ENCODE measurements around the gene MYH10.

Gene MYH10

GRCh38 chr17:8593276-8593675, 37.2 kb downstream of the MYH10 start:
- TF ChIP-seq, protein P1, sequence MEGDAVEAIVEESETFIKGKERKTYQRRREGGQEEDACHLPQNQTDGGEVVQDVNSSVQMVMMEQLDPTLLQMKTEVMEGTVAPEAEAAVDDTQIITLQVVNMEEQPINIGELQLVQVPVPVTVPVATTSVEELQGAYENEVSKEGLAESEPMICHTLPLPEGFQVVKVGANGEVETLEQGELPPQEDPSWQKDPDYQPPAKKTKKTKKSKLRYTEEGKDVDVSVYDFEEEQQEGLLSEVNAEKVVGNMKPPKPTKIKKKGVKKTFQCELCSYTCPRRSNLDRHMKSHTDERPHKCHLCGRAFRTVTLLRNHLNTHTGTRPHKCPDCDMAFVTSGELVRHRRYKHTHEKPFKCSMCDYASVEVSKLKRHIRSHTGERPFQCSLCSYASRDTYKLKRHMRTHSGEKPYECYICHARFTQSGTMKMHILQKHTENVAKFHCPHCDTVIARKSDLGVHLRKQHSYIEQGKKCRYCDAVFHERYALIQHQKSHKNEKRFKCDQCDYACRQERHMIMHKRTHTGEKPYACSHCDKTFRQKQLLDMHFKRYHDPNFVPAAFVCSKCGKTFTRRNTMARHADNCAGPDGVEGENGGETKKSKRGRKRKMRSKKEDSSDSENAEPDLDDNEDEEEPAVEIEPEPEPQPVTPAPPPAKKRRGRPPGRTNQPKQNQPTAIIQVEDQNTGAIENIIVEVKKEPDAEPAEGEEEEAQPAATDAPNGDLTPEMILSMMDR (IDR thresholded peaks at IDR 0.05; ENCODE audit: low read depth, low read length): no peak
- H3K4me3 ChIP-seq (ENCODE audit: low read depth, low read length): no peak overlapping the region

DNA sequence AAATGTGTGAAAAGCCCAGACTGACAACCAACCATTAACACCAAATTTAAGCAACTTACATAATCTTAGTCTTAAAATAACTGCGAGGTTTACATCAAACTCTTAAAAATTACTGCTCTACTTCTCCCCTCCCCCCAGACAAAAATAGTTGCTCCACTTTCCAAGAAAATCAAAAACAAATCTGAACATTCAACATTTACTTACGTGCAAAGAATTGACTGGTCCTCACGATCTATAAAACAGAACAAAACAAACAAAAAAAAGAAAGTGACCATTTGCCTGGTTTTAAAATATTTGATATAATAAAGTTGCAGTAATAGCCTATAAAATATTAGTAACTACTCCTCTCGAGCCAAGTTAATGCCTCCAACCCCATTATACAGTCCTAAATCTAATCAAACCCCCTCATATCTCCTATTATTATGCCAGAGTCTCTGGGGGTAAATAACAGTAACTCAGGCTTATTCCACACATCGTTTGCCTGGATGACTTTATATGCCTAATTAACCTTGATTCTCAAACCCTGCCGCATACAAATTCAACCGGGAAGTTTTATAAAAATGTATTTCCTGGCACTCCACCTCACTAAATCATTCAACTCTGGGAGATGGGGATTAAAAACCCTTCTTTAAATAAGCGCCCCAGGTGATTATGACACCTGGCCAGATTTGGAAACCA, 41.5 kb downstream of the MYH10 start:
- no peak overlapping the region for H3K4me3 ChIP-seq (ENCODE audit: low read depth, low read length)
- TF ChIP-seq, protein P1 (IDR thresholded peaks at IDR 0.05; ENCODE audit: low read depth, low read length): no peak

GRCh38 chr17:8586766-8587165, 43.8 kb downstream of the MYH10 start:
- H3K4me3 ChIP-seq (ENCODE audit: low read depth, low read length): no peak overlapping the region
- TF ChIP-seq, protein P1 (IDR thresholded peaks at IDR 0.05; ENCODE audit: low read depth, low read length): no peak

DNA sequence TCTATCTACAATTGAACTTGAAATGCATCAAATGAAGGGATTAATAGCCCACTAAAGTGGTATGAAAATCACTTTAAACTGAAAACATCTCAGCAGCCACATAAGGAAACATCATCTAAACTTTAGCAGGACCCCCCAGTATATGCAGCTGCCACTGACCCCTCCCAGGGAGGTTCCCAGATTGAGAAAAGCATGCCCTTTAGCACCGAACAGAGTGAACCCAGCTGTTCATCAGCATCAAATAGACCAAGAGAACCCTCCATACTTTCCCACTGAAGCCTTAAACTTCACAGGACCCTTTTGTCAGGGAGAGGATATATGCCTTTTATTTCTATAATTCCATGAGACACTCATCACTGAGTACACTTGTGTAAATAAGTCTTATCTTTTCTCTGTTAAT, 44.6 kb downstream of the MYH10 start:
- TF ChIP-seq, protein P1 (IDR thresholded peaks at IDR 0.05; ENCODE audit: low read depth, low read length): no peak
- H3K4me3 ChIP-seq (ENCODE audit: low read depth, low read length): no peak overlapping the region

DNA sequence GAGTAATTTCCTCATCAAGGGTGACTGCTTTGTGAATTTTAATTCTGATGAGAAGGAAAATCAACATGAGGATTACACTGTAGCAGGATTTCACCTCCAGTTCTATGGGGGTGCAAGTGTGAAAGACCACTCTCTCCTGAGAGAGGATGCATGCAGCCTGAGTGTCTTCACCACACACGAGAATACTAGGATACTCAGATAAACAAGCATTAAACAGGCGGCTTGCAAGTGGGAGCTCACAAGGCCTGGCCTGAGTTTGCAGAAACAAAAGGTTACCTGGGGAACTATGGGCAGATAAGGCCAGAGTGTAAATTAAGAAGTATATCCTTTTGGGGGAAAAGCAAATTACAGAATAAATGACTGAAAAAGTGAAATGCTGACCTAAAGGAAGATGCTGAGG, 46.6 kb downstream of the MYH10 start:
- H3K4me3 ChIP-seq (ENCODE audit: low read depth, low read length): no peak overlapping the region
- TF ChIP-seq, protein P1 (IDR thresholded peaks at IDR 0.05; ENCODE audit: low read depth, low read length): no peak

GRCh38 chr17:8580952-8581658, 49.4 kb downstream of the MYH10 start:
- no peak overlapping the region for H3K4me3 ChIP-seq (ENCODE audit: low read depth, low read length)
- TF ChIP-seq, protein P1 (IDR thresholded peaks at IDR 0.05; ENCODE audit: low read depth, low read length): no peak

DNA sequence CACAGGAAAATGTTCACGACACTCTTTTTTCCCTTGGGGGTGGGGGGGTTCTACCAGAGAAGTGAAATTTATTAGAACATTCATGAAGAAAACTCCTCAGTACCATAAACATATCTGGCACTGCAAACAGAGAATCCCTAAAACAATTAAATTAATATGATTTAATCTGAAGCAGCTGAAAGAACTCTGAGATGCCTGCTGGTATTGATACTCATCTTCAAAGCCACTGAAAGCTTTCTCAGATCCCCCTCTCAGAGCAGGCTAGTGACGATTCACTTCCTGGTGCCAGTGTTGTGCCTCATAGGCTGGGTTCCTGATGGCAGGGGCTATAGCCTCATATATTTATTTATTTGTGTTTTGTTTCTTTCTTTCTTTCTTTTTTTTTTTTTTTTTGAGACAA, 52.7 kb downstream of the MYH10 start:
- H3K4me3 ChIP-seq (ENCODE audit: low read depth, low read length): no peak overlapping the region
- TF ChIP-seq, protein P1 (IDR thresholded peaks at IDR 0.05; ENCODE audit: low read depth, low read length): no peak
